Panc1 (cell line): ENCODE results near the gene KRTAP16-1. TPM values are rescaled to one million over a fixed set of nuclear protein-coding genes. Genes with fewer than 3 reads are reported as not detected.

Source experiments
- ATAC-seq: fragments of 200-7000 bp; cut with Tn5 transposase; 2 replicates; pipeline ENCODE4 v1.9.1; 2020; ENCODE audit warnings: mild to moderate bottlenecking, moderate library complexity
- BruUV-seq: library from RNA; stranded (reverse); fragments of 400-500 nt; replicated peaks from 2 replicates; lab custom pipeline; 2021; lab: Mats Ljungman, UMichigan
- CTCF ChIA-PET: fragments of 300-600 bp; sonication (Branson Sonifier 250); formaldehyde crosslinking; loops from one replicate; lab custom pipeline; 2022; ENCODE audit warnings: antibody characterized with exemption; lab: Charles Lee
- POLR2A ChIA-PET: fragments of 300-600 bp; sonication (Branson Sonifier 250); formaldehyde crosslinking; loops from one replicate; lab custom pipeline; 2022; ENCODE audit warnings: antibody characterized with exemption; lab: Charles Lee
- DNase-seq: peaks from one replicate; pipeline ENCODE4 v3.0.0-alpha.2; 2010; ENCODE audit warnings: low read depth, low spot score
- H3K27ac ChIP-seq: 2 replicates; pipeline ENCODE4 v1.5.1; 2011; ENCODE audit warnings: mild to moderate bottlenecking, low read length, inconsistent platforms
- H3K27me3 ChIP-seq: fragments of 200-500 bp; sonication (Bioruptor generic); 2 replicates; pipeline ENCODE4 v1.6.0; 2014; ENCODE audit warnings: low read length, inconsistent platforms; ENCODE audit not compliant: control insufficient read depth, insufficient read depth
- H3K36me3 ChIP-seq: fragments of 200-500 bp; sonication (Bioruptor generic); 2 replicates; pipeline ENCODE4 v1.5.1; 2014; ENCODE audit warnings: inconsistent platforms, mild to moderate bottlenecking, low read length, moderate library complexity; ENCODE audit not compliant: control insufficient read depth, insufficient read depth
- H3K4me1 ChIP-seq: 2 replicates; pipeline ENCODE4 v1.5.1; 2011; ENCODE audit warnings: inconsistent platforms, mild to moderate bottlenecking, low read length, moderate library complexity; ENCODE audit not compliant: control insufficient read depth, insufficient read depth
- H3K4me3 ChIP-seq, 2 experiments: 2 replicates each; pipeline ENCODE4 v1.5.1; 2011 to 2012; ENCODE audit warnings: low read depth in 2 of 2, low read length in 2 of 2, mild to moderate bottlenecking in 2 of 2, inconsistent platforms in 1 of 2, moderate library complexity in 1 of 2
- H3K9me3 ChIP-seq: fragments of 200-500 bp; sonication (Bioruptor generic); 2 replicates; pipeline ENCODE4 v1.5.1; 2014; ENCODE audit warnings: low read depth, mild to moderate bottlenecking, inconsistent platforms, low read length, moderate library complexity; ENCODE audit not compliant: control insufficient read depth, insufficient read depth
- POLR2AphosphoS5 ChIP-seq: IDR thresholded peaks from 2 replicates; pipeline ENCODE4 v1.6.1; 2012; ENCODE audit warnings: mild to moderate bottlenecking, low read depth, low read length, moderate library complexity
- SIN3A ChIP-seq: IDR thresholded peaks from 2 replicates; pipeline ENCODE4 v1.6.1; 2012; ENCODE audit warnings: low read depth, mild to moderate bottlenecking, low read length, moderate library complexity, borderline replicate concordance; ENCODE audit not compliant: insufficient read depth
- TCF7L2 ChIP-seq: IDR thresholded peaks from 2 replicates; pipeline ENCODE4 v1.6.1; 2011; ENCODE audit warnings: mild to moderate bottlenecking, low read depth, low read length, inconsistent platforms
- in situ Hi-C: cut with HindIII; loops from 2 replicates; pipeline ENCODE4 v1.10.0; 2016; ENCODE audit warnings: low sequenced_read_pairs, low pct_unique_long_range_greater_than_20kb
- intact Hi-C: fragments of 100-400 bp; cut with micrococcal nuclease; formaldehyde crosslinking; loops from one replicate; pipeline ENCODE4 v1.10.0; 2022; ENCODE audit not compliant: unreplicated experiment
- total RNA-seq: library from RNA; stranded (reverse); gene quantifications from one replicate; pipeline ENCODE4 v1.2.1, GENCODE V29; 2021; ENCODE audit not compliant: unreplicated experiment
- TF ChIP-seq, protein P1 (sequence below): fragments of 450-650 bp; IDR thresholded peaks from 2 replicates; pipeline ENCODE4 v1.5.1; 2017; ENCODE audit warnings: mild to moderate bottlenecking
- TF ChIP-seq, protein P2 (sequence below), 2 experiments: IDR thresholded peaks; 2 replicates each; pipeline ENCODE4 v1.6.1; 2011 to 2012; ENCODE audit warnings: low read depth in 2 of 2, control low read depth in 1 of 2, low read length in 1 of 2, mild to moderate bottlenecking in 1 of 2, moderate library complexity in 1 of 2; ENCODE audit not compliant: insufficient read depth in 1 of 2

The KRTAP16-1 gene
- total RNA-seq, 1 experiment from 2014 or later = not detected

DNA sequence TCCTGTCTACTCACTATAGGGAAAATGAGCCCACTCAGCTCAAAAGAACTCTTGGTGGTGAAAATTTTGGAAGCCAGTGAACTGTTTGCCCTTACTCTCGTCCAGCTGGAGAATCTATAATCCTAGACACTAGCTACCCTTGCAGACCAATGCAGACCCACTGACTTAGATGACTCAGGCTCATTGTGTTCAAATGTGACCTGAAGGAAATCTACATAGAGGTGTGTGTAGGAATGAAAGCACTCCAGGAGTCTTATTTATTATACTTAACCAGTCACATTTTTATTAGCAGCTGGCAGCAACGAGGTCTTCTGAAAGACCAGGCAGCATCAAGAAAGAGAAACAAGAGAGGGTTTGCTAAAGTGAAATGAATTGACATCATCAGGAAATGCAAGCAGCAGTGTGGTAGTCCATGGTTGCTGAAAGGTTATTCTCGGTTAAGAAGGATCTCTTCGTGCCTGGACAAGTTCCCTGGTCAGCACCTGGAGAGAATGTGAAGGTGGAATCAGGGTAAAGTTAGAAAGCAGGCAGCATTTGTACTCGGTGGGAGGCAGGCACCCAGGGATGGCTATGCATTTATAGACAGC lies 7.8 kb downstream of the KRTAP16-1 start:
- no TSS peak for BruUV-seq
- TF ChIP-seq, protein P1, sequence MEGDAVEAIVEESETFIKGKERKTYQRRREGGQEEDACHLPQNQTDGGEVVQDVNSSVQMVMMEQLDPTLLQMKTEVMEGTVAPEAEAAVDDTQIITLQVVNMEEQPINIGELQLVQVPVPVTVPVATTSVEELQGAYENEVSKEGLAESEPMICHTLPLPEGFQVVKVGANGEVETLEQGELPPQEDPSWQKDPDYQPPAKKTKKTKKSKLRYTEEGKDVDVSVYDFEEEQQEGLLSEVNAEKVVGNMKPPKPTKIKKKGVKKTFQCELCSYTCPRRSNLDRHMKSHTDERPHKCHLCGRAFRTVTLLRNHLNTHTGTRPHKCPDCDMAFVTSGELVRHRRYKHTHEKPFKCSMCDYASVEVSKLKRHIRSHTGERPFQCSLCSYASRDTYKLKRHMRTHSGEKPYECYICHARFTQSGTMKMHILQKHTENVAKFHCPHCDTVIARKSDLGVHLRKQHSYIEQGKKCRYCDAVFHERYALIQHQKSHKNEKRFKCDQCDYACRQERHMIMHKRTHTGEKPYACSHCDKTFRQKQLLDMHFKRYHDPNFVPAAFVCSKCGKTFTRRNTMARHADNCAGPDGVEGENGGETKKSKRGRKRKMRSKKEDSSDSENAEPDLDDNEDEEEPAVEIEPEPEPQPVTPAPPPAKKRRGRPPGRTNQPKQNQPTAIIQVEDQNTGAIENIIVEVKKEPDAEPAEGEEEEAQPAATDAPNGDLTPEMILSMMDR = no peak
- no peak for TF ChIP-seq SIN3A
- TF ChIP-seq TCF7L2 = no peak
- TF ChIP-seq, protein P2, sequence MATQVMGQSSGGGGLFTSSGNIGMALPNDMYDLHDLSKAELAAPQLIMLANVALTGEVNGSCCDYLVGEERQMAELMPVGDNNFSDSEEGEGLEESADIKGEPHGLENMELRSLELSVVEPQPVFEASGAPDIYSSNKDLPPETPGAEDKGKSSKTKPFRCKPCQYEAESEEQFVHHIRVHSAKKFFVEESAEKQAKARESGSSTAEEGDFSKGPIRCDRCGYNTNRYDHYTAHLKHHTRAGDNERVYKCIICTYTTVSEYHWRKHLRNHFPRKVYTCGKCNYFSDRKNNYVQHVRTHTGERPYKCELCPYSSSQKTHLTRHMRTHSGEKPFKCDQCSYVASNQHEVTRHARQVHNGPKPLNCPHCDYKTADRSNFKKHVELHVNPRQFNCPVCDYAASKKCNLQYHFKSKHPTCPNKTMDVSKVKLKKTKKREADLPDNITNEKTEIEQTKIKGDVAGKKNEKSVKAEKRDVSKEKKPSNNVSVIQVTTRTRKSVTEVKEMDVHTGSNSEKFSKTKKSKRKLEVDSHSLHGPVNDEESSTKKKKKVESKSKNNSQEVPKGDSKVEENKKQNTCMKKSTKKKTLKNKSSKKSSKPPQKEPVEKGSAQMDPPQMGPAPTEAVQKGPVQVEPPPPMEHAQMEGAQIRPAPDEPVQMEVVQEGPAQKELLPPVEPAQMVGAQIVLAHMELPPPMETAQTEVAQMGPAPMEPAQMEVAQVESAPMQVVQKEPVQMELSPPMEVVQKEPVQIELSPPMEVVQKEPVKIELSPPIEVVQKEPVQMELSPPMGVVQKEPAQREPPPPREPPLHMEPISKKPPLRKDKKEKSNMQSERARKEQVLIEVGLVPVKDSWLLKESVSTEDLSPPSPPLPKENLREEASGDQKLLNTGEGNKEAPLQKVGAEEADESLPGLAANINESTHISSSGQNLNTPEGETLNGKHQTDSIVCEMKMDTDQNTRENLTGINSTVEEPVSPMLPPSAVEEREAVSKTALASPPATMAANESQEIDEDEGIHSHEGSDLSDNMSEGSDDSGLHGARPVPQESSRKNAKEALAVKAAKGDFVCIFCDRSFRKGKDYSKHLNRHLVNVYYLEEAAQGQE (IDR thresholded peaks at IDR 0.05; ENCODE audit: insufficient read depth in 1 of 2, low read depth in 2 of 2, low read length in 1 of 2) = no peak
- no peak for TF ChIP-seq POLR2AphosphoS5
- peaks cover 2% of the 10 kb centered on the region; the same call in 1 of the 2 replicates for H3K27me3 ChIP-seq
- H3K27ac ChIP-seq = no peak overlapping the region
- ChIA-PET POLR2A (no interaction called here), CTCF (interaction anchor here (0.5 kb wide), 1 partner anchor 515 kb away, joined by 5 read pairs; no protein-coding TSS in a partner anchor)
- intact Hi-C loops (no loop called here), in situ Hi-C loops (no loop called here)
- ATAC-seq (no peak), DNase-seq (no peak)
- H3K4me3 ChIP-seq = no peak overlapping the region
- no peaks in the 10 kb centered on the region for H3K9me3 ChIP-seq
- H3K4me1 ChIP-seq = no peaks in the 10 kb centered on the region
- no peaks in the 10 kb centered on the region for H3K36me3 ChIP-seq

DNA sequence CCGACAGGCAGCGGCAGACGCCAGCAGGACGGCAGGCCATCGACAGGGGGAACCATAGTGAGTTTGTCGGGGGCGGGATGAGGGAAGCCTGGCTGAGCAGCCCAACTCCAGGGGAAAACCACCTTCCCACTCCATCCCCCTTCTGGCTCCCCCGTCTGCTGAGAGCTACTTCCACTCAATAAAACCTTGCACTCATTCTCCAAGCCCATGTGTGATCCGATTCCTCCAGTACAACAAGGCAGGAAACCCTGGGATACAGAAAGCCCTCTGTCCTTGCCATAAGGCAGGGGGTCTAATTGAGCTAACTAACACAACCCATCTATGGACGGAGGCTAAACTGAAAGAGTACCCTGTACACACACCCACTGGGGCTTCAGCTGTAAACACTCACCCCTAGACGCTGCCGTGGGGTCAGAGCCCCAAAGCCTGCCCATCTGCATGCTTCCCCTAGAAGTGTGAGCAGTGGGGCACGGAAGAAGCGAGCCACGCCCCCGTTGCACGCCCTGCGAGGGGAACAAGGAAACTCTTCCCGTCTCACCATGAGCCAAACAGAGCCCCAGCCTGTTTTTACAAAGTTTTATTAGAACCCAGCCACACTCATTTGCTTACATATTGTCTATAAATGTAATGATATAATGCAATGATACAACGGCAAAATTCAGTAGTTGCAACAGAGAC lies 10.5 kb downstream of the KRTAP16-1 start:
- ATAC-seq (no peak), DNase-seq (no peak)
- no peaks in the 10 kb centered on the region for H3K4me1 ChIP-seq
- POLR2A ChIA-PET = no interaction called here
- intact Hi-C loops (no loop called here), in situ Hi-C loops (no loop called here)
- H3K4me3 ChIP-seq = no peak overlapping the region
- TF ChIP-seq, protein P1 = no peak
- TF ChIP-seq POLR2AphosphoS5 (no peak), SIN3A (no peak), TCF7L2 (no peak)
- TF ChIP-seq, protein P2 (IDR thresholded peaks at IDR 0.05; ENCODE audit: insufficient read depth in 1 of 2, low read depth in 2 of 2, low read length in 1 of 2) = no peak
- no peaks in the 10 kb centered on the region for H3K27me3 ChIP-seq
- H3K27ac ChIP-seq = no peak overlapping the region
- H3K9me3 ChIP-seq = no peaks in the 10 kb centered on the region
- no TSS peak for BruUV-seq
- no peaks in the 10 kb centered on the region for H3K36me3 ChIP-seq
- CTCF ChIA-PET = no interaction called here
